Astrocyte of the hippocampus (primary cell): ENCODE data around the gene SCP2D1.
A peak's percentile ranks its signal among the peaks of the same experiment; 100 is the strongest.

ENCODE experiments used
- DNase-seq: peaks from one replicate; pipeline ENCODE4 v3.0.0; 2011; ENCODE audit warnings: low read depth, low spot score

SCP2D1 gene

GRCh38 chr20:18815194-18815942, 1.8 kb downstream of the SCP2D1 start:
- DNase-seq = no peak

GRCh38 chr20:18822832-18823231, 9.2 kb downstream of the SCP2D1 start:
- no peak for DNase-seq

- no peak for DNase-seq
These were observed 18.4 kb downstream of the SCP2D1 start for GRCh38 chr20:18831830-18832499.

GRCh38 chr20:18832546-18833200, 19.1 kb downstream of the SCP2D1 start:
- no peak for DNase-seq

GRCh38 chr20:18835466-18836256, 22.1 kb downstream of the SCP2D1 start:
- DNase-seq = no peak

- DNase-seq = no peak
These were observed 24.1 kb downstream of the SCP2D1 start for GRCh38 chr20:18837718-18838117.

GRCh38 chr20:18839507-18840247, 26.1 kb downstream of the SCP2D1 start:
- DNase-seq = no peak

- DNase-seq = no peak
These were observed 26.7 kb downstream of the SCP2D1 start for GRCh38 chr20:18840248-18840645.

GRCh38 chr20:18845017-18845416, 31.4 kb downstream of the SCP2D1 start:
- no peak for DNase-seq

- no peak for DNase-seq
These were observed 33.7 kb downstream of the SCP2D1 start for GRCh38 chr20:18847226-18847755.

GRCh38 chr20:18849131-18849530, 35.5 kb downstream of the SCP2D1 start:
- DNase-seq = no peak

GRCh38 chr20:18851629-18852028, 38.0 kb downstream of the SCP2D1 start:
- DNase-seq = no peak

GRCh38 chr20:18852318-18852717, 38.7 kb downstream of the SCP2D1 start:
- DNase-seq = no peak

GRCh38 chr20:18853216-18853615, 39.6 kb downstream of the SCP2D1 start:
- no peak for DNase-seq

GRCh38 chr20:18853946-18854646, 40.5 kb downstream of the SCP2D1 start:
- no peak for DNase-seq

GRCh38 chr20:18855882-18856281, 42.3 kb downstream of the SCP2D1 start:
- DNase-seq = no peak

- DNase-seq = no peak
These were observed 43.3 kb downstream of the SCP2D1 start for GRCh38 chr20:18856873-18857272.

GRCh38 chr20:18857640-18858039, 44.1 kb downstream of the SCP2D1 start:
- peak; percentile 34 for DNase-seq

GRCh38 chr20:18858816-18859215, 45.2 kb downstream of the SCP2D1 start:
- DNase-seq = no peak
